PC-9 (cell line): ENCODE data around the gene SRC.

Experiments used
- EZH2 ChIP-seq: fragments of 200-600 bp; sonication (generic); IDR thresholded peaks from 2 replicates; pipeline ENCODE4 v1.8.0; 2017; ENCODE audit warnings: antibody characterized with exemption, low read depth
- TF ChIP-seq, protein P1 (sequence below): fragments of 200-600 bp; sonication (generic); conservative IDR thresholded peaks from 2 replicates; pipeline ENCODE4 v1.6.1; 2017; ENCODE audit warnings: mixed run types, antibody characterized with exemption, mild to moderate bottlenecking, moderate library complexity

DNA sequence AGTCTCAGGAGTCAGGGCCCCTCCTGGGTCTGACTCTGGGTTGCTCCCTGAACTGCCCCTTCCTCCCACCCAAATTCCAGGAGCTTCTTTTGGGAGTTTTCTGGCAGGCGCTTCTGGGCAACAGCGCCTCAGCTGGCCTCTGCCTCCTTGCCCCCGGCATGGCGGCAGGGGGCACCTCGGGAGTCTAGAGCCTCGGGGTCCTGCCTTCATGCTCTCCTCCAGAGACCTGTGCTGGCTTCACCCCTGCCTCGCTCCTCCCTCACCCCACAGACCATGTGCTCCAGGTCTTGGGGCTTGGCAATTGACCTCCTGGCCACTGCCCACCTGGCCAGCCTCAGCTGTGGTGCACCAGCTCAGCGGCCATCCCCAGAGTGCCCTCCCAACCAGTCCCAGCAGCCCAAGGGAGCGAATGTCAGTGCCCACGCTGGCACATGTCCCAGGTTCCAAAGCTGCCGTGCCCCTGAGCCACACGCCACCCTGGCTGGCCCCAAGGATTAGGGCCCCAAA, 43.4 kb downstream of the SRC start:
- TF ChIP-seq EZH2 = no peak
- TF ChIP-seq, protein P1, sequence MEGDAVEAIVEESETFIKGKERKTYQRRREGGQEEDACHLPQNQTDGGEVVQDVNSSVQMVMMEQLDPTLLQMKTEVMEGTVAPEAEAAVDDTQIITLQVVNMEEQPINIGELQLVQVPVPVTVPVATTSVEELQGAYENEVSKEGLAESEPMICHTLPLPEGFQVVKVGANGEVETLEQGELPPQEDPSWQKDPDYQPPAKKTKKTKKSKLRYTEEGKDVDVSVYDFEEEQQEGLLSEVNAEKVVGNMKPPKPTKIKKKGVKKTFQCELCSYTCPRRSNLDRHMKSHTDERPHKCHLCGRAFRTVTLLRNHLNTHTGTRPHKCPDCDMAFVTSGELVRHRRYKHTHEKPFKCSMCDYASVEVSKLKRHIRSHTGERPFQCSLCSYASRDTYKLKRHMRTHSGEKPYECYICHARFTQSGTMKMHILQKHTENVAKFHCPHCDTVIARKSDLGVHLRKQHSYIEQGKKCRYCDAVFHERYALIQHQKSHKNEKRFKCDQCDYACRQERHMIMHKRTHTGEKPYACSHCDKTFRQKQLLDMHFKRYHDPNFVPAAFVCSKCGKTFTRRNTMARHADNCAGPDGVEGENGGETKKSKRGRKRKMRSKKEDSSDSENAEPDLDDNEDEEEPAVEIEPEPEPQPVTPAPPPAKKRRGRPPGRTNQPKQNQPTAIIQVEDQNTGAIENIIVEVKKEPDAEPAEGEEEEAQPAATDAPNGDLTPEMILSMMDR = no peak
